VCaP (cell line): Measurements from ENCODE around the gene STK11IP.

Source experiments
- H3K27ac ChIP-seq: fragments of 450-650 bp; 2 replicates; pipeline ENCODE4 v1.5.1; 2017
- TF ChIP-seq, protein P1 (sequence below): fragments of 450-650 bp; conservative IDR thresholded peaks from 2 replicates; pipeline ENCODE4 v1.5.1; 2017; ENCODE audit warnings: mild to moderate bottlenecking, moderate library complexity

STK11IP gene

GRCh38 chr2:219616550-219616949 is 18.9 kb downstream of the STK11IP start:
- no peak overlapping the region for H3K27ac ChIP-seq
- TF ChIP-seq, protein P1, sequence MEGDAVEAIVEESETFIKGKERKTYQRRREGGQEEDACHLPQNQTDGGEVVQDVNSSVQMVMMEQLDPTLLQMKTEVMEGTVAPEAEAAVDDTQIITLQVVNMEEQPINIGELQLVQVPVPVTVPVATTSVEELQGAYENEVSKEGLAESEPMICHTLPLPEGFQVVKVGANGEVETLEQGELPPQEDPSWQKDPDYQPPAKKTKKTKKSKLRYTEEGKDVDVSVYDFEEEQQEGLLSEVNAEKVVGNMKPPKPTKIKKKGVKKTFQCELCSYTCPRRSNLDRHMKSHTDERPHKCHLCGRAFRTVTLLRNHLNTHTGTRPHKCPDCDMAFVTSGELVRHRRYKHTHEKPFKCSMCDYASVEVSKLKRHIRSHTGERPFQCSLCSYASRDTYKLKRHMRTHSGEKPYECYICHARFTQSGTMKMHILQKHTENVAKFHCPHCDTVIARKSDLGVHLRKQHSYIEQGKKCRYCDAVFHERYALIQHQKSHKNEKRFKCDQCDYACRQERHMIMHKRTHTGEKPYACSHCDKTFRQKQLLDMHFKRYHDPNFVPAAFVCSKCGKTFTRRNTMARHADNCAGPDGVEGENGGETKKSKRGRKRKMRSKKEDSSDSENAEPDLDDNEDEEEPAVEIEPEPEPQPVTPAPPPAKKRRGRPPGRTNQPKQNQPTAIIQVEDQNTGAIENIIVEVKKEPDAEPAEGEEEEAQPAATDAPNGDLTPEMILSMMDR = no peak

DNA sequence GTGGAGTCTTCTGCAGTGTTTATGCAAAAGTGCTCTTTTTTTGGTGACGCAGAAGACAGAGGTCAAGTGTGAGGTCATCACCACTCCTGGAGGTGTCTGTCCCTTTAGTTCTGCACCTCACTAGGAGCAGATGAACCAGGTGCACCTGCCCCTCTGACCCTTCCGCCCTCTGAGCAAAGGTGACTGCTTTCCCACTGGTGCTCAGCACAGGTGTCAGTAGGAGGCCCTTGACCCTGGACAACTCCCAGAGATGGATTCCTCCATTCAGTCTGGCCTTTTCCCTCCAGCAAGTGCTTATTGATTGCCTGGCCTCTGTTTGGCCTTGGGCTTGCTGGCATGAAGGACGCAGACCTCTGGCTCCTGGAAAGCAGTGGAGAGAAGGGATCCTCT is 21.1 kb downstream of the STK11IP start:
- H3K27ac ChIP-seq = no peak overlapping the region
- TF ChIP-seq, protein P1 = no peak

- TF ChIP-seq, protein P1 = no peak
- no peak overlapping the region for H3K27ac ChIP-seq
Measured at GRCh38 chr2:219619235-219619634, 21.6 kb downstream of the STK11IP start.

GRCh38 chr2:219620546-219620945 is 22.9 kb downstream of the STK11IP start:
- TF ChIP-seq, protein P1 = no peak
- H3K27ac ChIP-seq = no peak overlapping the region

DNA sequence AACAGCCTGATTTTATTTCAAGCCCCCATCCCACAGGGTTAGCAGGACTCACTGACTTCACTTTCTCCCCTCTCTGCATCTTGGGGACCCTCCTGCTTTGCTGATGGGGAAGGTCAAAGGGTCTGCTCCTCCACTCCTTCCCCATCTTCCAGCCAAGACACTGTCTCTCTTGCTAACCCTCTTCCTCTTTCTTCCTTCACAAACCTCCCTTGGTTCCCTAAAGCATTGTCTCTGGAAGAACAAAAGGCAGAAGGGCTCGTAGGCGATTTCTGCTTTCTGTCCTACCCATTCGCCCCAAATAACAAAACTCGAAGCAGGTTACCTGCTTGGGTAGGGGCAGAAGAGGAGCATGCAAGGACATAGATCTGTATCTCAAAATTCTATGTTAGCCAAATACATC is 24.3 kb downstream of the STK11IP start:
- no peak overlapping the region for H3K27ac ChIP-seq
- TF ChIP-seq, protein P1 = no peak

GRCh38 chr2:219622472-219622871 is 24.8 kb downstream of the STK11IP start:
- no peak overlapping the region for H3K27ac ChIP-seq
- TF ChIP-seq, protein P1 = no peak

GRCh38 chr2:219624565-219624964 is 26.9 kb downstream of the STK11IP start:
- TF ChIP-seq, protein P1 = no peak
- no peak overlapping the region for H3K27ac ChIP-seq

DNA sequence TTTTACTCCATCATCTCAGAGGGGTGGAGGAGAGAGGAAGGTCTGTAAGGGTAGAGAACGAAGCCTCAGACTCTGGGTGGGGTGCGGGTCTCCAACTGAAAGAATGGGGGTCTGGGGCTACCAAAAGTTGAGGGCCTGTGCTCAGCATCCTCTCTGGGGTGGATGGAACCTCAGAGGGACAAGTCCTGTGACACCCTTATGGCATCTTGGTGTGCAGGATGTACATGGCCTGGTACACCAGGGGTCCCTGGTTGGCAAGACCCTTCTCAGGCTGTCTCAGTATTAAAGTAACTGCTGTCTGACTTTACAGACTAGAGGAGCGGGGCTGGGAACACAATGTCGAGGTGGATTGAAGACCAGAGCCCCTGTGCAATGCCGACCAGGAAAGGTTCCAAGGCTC is 27.5 kb downstream of the STK11IP start:
- H3K27ac ChIP-seq = no peak overlapping the region

More for the DNA sequence above, 27.5 kb downstream of the STK11IP start:
- TF ChIP-seq, protein P1 = no peak
